Measurements from ENCODE around the gene BACH2. TPM values are rescaled to one million over a fixed set of nuclear protein-coding genes. Genes with fewer than 3 reads are reported as not detected.

Gene BACH2
- total and polyA plus RNA-seq, 2 of the 4 experiments (the other 2 are of a cell fraction): 1.3 to 1.4 TPM

- H2BK5ac ChIP-seq (ENCODE audit: low read depth, low read length, poor library complexity, severe bottlenecking): no peak overlapping the region
- no peak overlapping the region for H2BK120ac ChIP-seq (ENCODE audit: low read depth, low read length)
- ATAC-seq (ENCODE audit: low read depth) (peak; percentile 15), DNase-seq (peak; percentile 63)
- H4K91ac ChIP-seq (ENCODE audit: insufficient read depth, low read depth, low read length): no peak overlapping the region
- H2AK9ac ChIP-seq (replicated peaks; ENCODE audit: low read depth, low read length, poor library complexity): no peak overlapping the region
- no peak overlapping the region for H2AK5ac ChIP-seq (ENCODE audit: low read depth, low read length)
- peaks cover 7% of the 10 kb centered on the region for H3K9me1 ChIP-seq (ENCODE audit: insufficient read depth, low read length)
- H3K14ac ChIP-seq (replicated peaks; ENCODE audit: low read depth, low read length): no peak overlapping the region
- H3K9ac ChIP-seq (ENCODE audit: low read depth, low read length): no peak overlapping the region
- POLR2A ChIA-PET (ENCODE audit: unreplicated experiment): no interaction called here
- no peaks in the 10 kb centered on the region for H3K36me3 ChIP-seq (ENCODE audit: control insufficient read depth, insufficient read depth, low read length)
- dilution Hi-C loops (cut with HindIII; ENCODE audit: low sequenced_read_pairs, unreplicated experiment) (no loop called here), in situ Hi-C loops (cut with MboI; ENCODE audit: low sequenced_read_pairs) (no loop called here), intact Hi-C loops (cut with micrococcal nuclease) (no loop called here)
- no peaks in the 10 kb centered on the region for H3K79me1 ChIP-seq (ENCODE audit: low read depth in 1 of 2, low read length in 2 of 2)
- BruUV-seq (replicated peaks): no TSS peak
- H3K56ac ChIP-seq (ENCODE audit: extremely low read depth, insufficient read depth, low read length): no peak overlapping the region
- H3K27me3 ChIP-seq (ENCODE audit: control insufficient read depth, insufficient read depth, low read length): no peaks in the 10 kb centered on the region
- no peak for TF ChIP-seq MAFK (IDR thresholded peaks at IDR 0.05; ENCODE audit: low read depth, low read length)
- no peak for TF ChIP-seq RAD21 (IDR thresholded peaks at IDR 0.05; ENCODE audit: low read length)
- TF ChIP-seq CHD1 (IDR thresholded peaks at IDR 0.05; ENCODE audit: low read depth, low read length): no peak
- no peak for TF ChIP-seq CEBPB (IDR thresholded peaks at IDR 0.05; ENCODE audit: low read depth, low read length)
- TF ChIP-seq BHLHE40 (IDR thresholded peaks at IDR 0.05; ENCODE audit: low read depth, low read length): no peak
- TF ChIP-seq USF2 (IDR thresholded peaks at IDR 0.05; ENCODE audit: low read depth, low read length): no peak
- no peak for TF ChIP-seq POLR2A (IDR thresholded peaks at IDR 0.05; ENCODE audit: low read depth, low read length)
- CTCF ChIA-PET: interaction anchor here (0.6 kb wide), 1 partner anchor 115 kb away, joined by 6 read pairs; no protein-coding TSS in a partner anchor
- H3K18ac ChIP-seq (ENCODE audit: low read depth, low read length): no peak overlapping the region
- no peak overlapping the region for H3K4me3 ChIP-seq (ENCODE audit: insufficient read depth, low read depth, low read length)
- no peak overlapping the region; the same call in 1 of the 2 replicates for H2BK20ac ChIP-seq (ENCODE audit: low read depth, low read length)
- H3K27ac ChIP-seq (ENCODE audit: insufficient read depth, low read length): no peak overlapping the region
- no peak overlapping the region for H3K4me2 ChIP-seq (ENCODE audit: low read depth, low read length)
- whole genome bisulfite sequencing, 2 experiments (ENCODE audit: extremely low coverage in 2 of 2, insufficient read length in 1 of 2): no CpG with 5 or more reads among the region's 7 CpGs
- H4K8ac ChIP-seq (ENCODE audit: low read depth in 2 of 2, low read length in 2 of 2): no peak overlapping the region
- no peak overlapping the region for H4K5ac ChIP-seq (ENCODE audit: low read depth, low read length)
- H3K23ac ChIP-seq (ENCODE audit: low read depth, low read length): no peak overlapping the region
- H2AFZ ChIP-seq (replicated peaks; ENCODE audit: low read length, poor library complexity): no peak overlapping the region
- no peak overlapping the region for H3K4ac ChIP-seq (ENCODE audit: low read depth, low read length)
- no peaks in the 10 kb centered on the region for H3K9me3 ChIP-seq (ENCODE audit: control insufficient read depth, insufficient read depth, low read length)
- no peaks in the 10 kb centered on the region for H4K20me1 ChIP-seq (ENCODE audit: insufficient read depth, low read length)
- H3K4me1 ChIP-seq (ENCODE audit: control insufficient read depth, insufficient read depth, low read length): peaks cover 4% of the 10 kb centered on the region
- H2BK15ac ChIP-seq (ENCODE audit: low read depth, low read length): no peak overlapping the region
Measured at GRCh38 chr6:90131614-90132423, 164.8 kb downstream of the BACH2 start.
